Activated CD8-positive, alpha-beta memory T cell treated with anti-CD3 and anti-CD28 coated beads for 36 hours (primary cell): ENCODE measurements around the gene ZNF558. TPM values are rescaled to one million over a fixed set of nuclear protein-coding genes. Genes with fewer than 3 reads are reported as not detected.

ENCODE experiments used
- CTCF ChIA-PET: fragments of 350-600 bp; sonication (Branson Sonifier 250); formaldehyde crosslinking; loops from one replicate; lab custom pipeline; 2021; ENCODE audit warnings: antibody characterized with exemption; lab: Charles Lee
- POLR2A ChIA-PET: fragments of 350-600 bp; sonication (Branson Sonifier 250); formaldehyde crosslinking; loops from one replicate; lab custom pipeline; 2021; ENCODE audit warnings: antibody characterized with exemption; lab: Charles Lee
- total RNA-seq, 2 experiments: library from RNA; stranded (reverse); gene quantifications; one replicate each; pipeline ENCODE4 v1.2.3, GENCODE V29; 2021

Gene ZNF558
- 10 to 100 TPM; 20.1 to 23.4 TPM for total RNA-seq

DNA sequence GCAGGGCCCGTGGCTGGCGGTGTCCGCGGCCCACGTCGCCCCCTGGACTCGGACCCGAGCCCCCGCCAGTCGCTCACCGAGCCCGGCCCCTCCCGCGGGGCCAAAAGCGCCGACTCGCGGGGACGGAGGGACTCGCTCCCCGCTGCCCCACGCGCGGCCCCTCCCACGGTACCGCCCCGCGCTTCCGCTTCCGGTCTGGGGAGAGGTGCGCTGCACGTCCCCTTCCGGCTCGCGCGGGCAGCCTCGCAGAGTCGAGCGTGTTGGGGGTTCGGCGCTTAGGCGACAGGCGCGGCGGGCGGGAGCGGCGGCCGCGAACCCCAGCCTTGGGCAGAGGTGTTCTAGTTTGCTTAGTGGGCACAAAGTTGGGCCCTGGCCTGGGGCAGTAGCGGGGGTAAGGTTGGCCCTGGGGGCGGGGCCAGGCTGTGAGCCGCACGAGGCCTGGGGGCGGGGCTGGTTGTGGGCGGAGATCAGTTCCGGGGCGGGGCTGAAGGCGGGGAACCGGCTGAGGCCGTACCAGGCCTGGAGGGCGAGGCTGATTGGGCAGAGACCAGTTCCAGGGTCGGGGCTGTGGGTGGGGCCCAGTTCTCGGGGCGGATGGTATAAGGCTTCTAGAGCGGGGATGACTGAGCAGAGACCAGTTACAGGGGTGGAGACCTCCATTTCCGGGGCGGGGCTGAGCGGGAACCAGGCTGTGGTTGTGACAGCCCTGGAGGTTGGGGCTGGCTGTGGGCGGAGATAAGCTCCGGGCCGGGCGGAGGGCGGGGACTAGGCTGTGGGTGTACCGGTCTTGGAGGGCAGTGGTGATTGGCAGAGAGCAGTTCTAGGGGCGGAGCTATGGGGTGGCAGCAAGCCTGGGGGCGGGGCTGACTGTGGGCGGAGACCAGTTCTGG, at the start of gene ZNF558, which contains the start of gene MBD3L1:
Gene ZNF558 (minus strand): TSS at position 173 of the 890 bp plus-strand sequence. CDS start 9,645 bp downstream, outside the sequence.
Gene MBD3L1 (plus strand): TSS at position 246 of the 890 bp plus-strand sequence. CDS start 10,302 bp downstream, outside the sequence.
- POLR2A ChIA-PET = no interaction called here
- CTCF ChIA-PET = interaction anchor here (0.6 to 1.0 kb wide), 2 partner anchors 217 to 913 kb away, joined by 3 to 5 read pairs; no protein-coding TSS in a partner anchor

GRCh38 chr19:8881512-8881911, 49.4 kb upstream of the ZNF558 start:
- CTCF ChIA-PET = no interaction called here

GRCh38 chr19:8880868-8881488, 48.9 kb upstream of the ZNF558 start:
- ChIA-PET POLR2A (no interaction called here), CTCF (no interaction called here)

More at GRCh38 chr19:8881512-8881911, 49.4 kb upstream of the ZNF558 start:
- POLR2A ChIA-PET = no interaction called here

DNA sequence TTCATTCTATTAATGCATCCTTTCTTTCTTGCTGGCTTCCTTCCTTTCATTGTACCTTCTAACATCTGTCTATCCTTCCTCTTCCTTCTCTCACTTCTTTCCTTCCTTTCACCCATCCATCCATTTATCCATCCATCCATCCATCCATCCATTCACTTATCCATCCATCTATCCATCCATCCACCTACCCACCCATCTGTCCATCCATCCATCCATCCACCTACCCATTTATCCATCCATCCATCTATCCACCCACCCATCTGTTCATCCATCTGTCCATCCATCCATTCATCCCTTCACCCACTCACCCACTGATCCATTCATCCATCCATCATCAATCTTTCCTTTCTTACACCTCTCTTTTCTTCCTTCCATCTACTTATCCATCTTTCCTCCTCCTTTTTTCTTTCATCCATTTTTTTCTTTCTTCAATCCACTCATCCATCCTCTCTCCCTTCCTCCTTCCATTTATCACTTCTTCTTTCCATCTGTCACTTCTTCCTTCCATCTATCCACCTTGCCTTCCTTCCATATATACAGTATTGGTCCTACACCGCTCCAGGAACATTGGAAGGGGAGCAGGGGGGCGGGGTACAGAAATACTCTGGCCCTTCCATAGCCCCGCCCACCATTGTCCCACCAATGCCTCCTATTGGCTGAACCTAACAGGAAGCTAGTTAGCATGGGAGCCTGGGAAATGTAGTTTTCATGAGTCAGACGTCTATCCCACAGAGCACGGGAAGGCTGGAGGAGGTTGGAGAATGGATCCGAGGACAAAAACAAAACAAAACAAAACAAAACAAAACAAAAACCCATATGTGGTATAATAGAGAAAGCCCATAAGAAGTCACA, 46.0 kb upstream of the ZNF558 start:
- POLR2A ChIA-PET = no interaction called here
- CTCF ChIA-PET = no interaction called here

DNA sequence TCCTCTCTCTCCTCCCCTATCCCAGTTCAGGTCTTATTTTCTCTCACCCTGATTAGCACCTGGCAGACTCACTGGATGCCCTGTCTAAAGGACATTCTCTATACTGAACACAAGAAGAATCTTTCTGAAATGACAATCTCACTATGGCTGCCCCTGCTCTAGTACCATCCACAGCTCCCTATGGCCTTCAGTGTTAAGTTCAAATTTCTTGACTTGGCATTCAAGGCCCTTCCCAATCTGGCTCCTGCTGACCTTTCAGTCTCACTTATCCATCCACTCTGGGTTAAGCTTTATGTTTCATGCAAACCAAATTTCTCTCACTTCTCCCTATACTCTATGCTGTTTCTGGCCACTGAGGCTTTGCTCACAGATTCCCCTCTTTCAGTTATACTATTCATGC, 34.2 kb upstream of the ZNF558 start:
- ChIA-PET POLR2A (no interaction called here), CTCF (no interaction called here)

- CTCF ChIA-PET = no interaction called here
- POLR2A ChIA-PET = interaction anchor here (0.6 kb wide), 1 partner anchor 9 kb away, joined by 3 read pairs; no protein-coding TSS in a partner anchor
Measured at GRCh38 chr19:8858260-8858659, 26.2 kb upstream of the ZNF558 start.

DNA sequence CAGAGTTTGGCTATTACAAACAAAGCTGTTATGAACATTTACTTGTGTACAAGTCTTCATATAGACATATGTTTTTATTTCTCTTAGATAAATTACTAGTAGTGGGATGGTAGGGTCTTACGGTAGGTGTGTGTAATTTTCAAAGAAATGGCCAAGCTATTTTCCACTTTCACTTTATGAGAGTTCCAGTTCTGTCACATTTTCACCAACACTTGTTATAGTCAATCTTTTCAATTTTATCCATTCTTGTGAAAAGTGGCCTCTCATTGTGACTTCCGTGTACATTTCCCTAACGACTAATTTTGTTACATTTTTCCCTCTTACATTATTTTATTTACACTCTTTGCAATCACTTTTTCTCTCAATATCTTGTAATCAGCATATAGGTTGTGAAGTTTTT, 18.4 kb upstream of the ZNF558 start:
- ChIA-PET POLR2A (no interaction called here), CTCF (no interaction called here)

- ChIA-PET CTCF (no interaction called here), POLR2A (interaction anchor here (0.5 kb wide), 1 partner anchor 9 kb away, joined by 3 read pairs; no protein-coding TSS in a partner anchor)
Measured at GRCh38 chr19:8849232-8849631, 17.1 kb upstream of the ZNF558 start.

- POLR2A ChIA-PET = no interaction called here
Measured at GRCh38 chr19:8846819-8847218, 14.7 kb upstream of the ZNF558 start.

GRCh38 chr19:8840708-8841107, 8.6 kb upstream of the ZNF558 start:
- ChIA-PET CTCF (no interaction called here), POLR2A (no interaction called here)

More at GRCh38 chr19:8846819-8847218, 14.7 kb upstream of the ZNF558 start:
- CTCF ChIA-PET = no interaction called here

DNA sequence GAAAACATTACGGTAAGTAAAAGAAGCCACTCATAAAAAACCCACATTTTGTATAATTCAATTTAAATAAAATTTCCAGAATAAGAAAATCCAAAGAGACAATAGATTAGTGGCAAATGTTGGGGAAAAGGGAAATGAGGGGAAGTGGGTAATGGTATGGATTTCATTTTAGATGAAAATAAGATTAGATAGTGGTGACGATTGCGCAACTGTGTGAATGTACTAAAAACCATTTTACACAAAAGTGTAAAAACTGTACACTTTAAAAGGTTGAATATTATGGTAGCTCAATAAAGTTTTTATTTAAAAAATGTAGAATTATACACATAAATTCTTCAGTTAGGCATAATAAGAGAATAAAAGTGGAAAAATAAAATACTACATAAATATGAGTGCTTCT, 3.8 kb upstream of the ZNF558 start:
- ChIA-PET POLR2A (no interaction called here), CTCF (no interaction called here)

GRCh38 chr19:8835446-8835845, 3.3 kb upstream of the ZNF558 start:
- CTCF ChIA-PET = no interaction called here
- POLR2A ChIA-PET = no interaction called here

- ChIA-PET POLR2A (no interaction called here), CTCF (interaction anchor here (0.6 kb wide), 1 partner anchor 913 kb away, joined by 5 read pairs; no protein-coding TSS in a partner anchor)
Measured at GRCh38 chr19:8831832-8832131, 322 bp downstream of the ZNF558 start.

GRCh38 chr19:8831373-8831772, 731 bp downstream of the ZNF558 start:
- CTCF ChIA-PET = interaction anchor here (0.6 kb wide), 1 partner anchor 912 kb away, joined by 5 read pairs; no protein-coding TSS in a partner anchor
- POLR2A ChIA-PET = interaction anchor here (0.5 to 0.7 kb wide), 3 partner anchors 153 to 575 kb away, joined by 3 to 5 read pairs (median 4); no protein-coding TSS in a partner anchor

DNA sequence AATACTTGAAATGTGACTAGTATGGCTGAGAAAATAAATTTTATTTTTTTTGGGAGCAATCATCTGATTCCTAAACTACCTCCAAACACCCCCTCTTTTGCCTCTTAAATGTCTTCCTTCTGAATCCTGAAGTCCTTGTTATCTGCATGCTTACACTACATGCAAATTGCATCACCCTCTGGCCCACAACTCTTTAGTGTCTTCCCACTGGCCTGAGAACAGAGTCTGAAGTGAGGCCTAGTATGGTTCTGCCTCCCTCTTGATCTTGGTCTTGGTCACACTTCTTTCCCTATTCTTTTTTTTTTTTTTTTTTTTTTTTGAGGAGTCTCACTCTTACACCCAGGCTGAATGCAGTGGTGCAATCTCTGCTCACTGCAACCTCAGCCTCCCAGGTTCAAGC, 4.8 kb downstream of the ZNF558 start:
- ChIA-PET POLR2A (no interaction called here), CTCF (no interaction called here)

- ChIA-PET POLR2A (no interaction called here), CTCF (interaction anchor here (0.5 kb wide), 1 partner anchor 293 kb away, joined by 3 read pairs; no protein-coding TSS in a partner anchor)
Measured at GRCh38 chr19:8826371-8826770, 5.7 kb downstream of the ZNF558 start.

DNA sequence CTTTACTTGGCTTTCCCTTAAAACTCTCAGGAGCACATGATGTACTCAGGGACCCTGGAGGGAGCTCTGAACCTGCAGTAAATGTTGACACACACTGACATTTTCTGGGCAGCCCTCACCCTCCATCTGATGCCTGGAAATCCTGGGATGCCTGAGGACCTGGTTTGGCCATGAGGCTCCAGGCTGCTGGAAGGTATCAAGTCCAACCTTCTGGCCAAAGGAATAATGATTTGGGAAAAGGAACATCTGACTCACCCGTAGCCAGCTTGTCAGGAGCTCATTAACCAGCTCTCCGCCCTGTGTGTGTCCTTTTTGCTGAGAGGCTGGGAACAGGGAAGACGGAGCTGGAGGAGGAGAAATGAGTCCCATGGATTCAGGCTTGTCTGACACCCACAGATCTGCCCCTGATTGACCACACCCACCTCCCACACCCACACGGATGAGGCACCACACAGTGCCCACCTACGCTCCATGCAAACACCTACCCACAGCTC, 10.3 kb downstream of the ZNF558 start:
- ChIA-PET CTCF (no interaction called here), POLR2A (no interaction called here)

DNA sequence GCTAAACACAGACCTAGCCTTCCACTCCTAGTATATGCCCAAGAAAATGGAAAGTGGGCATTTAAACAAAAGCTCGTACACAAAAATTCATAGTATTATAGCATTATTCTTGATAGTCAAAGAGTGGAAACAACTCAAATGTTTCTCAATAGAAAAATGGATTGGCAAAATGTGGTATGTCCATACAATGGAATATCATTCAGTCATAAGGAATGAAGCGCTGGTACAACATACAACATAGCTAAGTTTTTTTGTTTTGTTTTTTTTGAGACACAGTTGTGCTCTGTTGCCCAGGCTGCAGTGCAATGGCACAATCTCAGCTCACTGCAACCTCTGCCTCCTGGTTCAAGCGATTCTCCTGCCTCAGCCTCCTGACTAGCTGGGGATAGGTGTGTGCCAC, 11.9 kb downstream of the ZNF558 start:
- CTCF ChIA-PET = no interaction called here
- POLR2A ChIA-PET = no interaction called here

GRCh38 chr19:8815780-8816179, 16.3 kb downstream of the ZNF558 start:
- CTCF ChIA-PET = no interaction called here
- POLR2A ChIA-PET = no interaction called here
